HG03354 (cell line): ENCODE data around the gene ARL4C.

Experiments
- ATAC-seq: cut with Tn5 transposase; IDR thresholded peaks from one replicate; pipeline ENCODE4 v1.9.1; 2021; ENCODE audit warnings: mild to moderate bottlenecking; ENCODE audit not compliant: unreplicated experiment, poor library complexity, severe bottlenecking

Gene ARL4C

GRCh38 chr2:234496835-234497593, at the start of gene ARL4C:
Gene ARL4C, minus strand, starts transcription at chr2:234497081. Its CDS starts 495 bp downstream, at chr2:234496586.
- peak; percentile 57 for ATAC-seq

- peak; percentile 80 for ATAC-seq
These were observed 48.1 kb upstream of the ARL4C start for GRCh38 chr2:234544659-234545611.

- ATAC-seq = no peak
These were observed 45.9 kb upstream of the ARL4C start for GRCh38 chr2:234542742-234543141.

GRCh38 chr2:234537929-234538328, 41.0 kb upstream of the ARL4C start:
- no peak for ATAC-seq

- no peak for ATAC-seq
These were observed 39.5 kb upstream of the ARL4C start for GRCh38 chr2:234536178-234536965.

GRCh38 chr2:234535464-234535863, 38.6 kb upstream of the ARL4C start:
- no peak for ATAC-seq

- no peak for ATAC-seq
These were observed 37.6 kb upstream of the ARL4C start for GRCh38 chr2:234534515-234534914.

- no peak for ATAC-seq
These were observed 36.7 kb upstream of the ARL4C start for GRCh38 chr2:234533626-234534025.

- ATAC-seq = no peak
These were observed 31.7 kb upstream of the ARL4C start for GRCh38 chr2:234528410-234529148.

GRCh38 chr2:234526711-234527110, 29.8 kb upstream of the ARL4C start:
- ATAC-seq = no peak

GRCh38 chr2:234521536-234521935, 24.7 kb upstream of the ARL4C start:
- ATAC-seq = no peak

GRCh38 chr2:234518986-234519642, 22.2 kb upstream of the ARL4C start:
- no peak for ATAC-seq

GRCh38 chr2:234517971-234518370, 21.1 kb upstream of the ARL4C start:
- ATAC-seq = no peak

- no peak for ATAC-seq
These were observed 18.2 kb upstream of the ARL4C start for GRCh38 chr2:234514873-234515638.

GRCh38 chr2:234514099-234514498, 17.2 kb upstream of the ARL4C start:
- ATAC-seq = no peak

- no peak for ATAC-seq
These were observed 16.2 kb upstream of the ARL4C start for GRCh38 chr2:234512884-234513669.

GRCh38 chr2:234502919-234503285, 6.0 kb upstream of the ARL4C start:
- no peak for ATAC-seq
